Stimulated activated CD4-positive, alpha-beta T cell treated with anti-CD3 and anti-CD28 coated beads, Interleukin-1b, Interleukin-23, amount 100 ng/mL, for 48 hours (primary cell): ENCODE measurements around the gene TRIM75.
"Not testable (repeated sequence)": the region's sequence is repeated elsewhere in the genome, so short reads cannot be mapped to it uniquely, and the experiment has no call there.

Source experiments
- DNase-seq: peaks from one replicate; pipeline ENCODE4 v3.0.0-alpha.2; 2020

The TRIM75 gene

GRCh38 chr4:165053645-165054044 is at the start of gene TRIM75:
Gene TRIM75, plus strand, starts transcription at chr4:165053866. Its CDS starts 5,282 bp downstream, at chr4:165059148.
- DNase-seq: no peak

DNA sequence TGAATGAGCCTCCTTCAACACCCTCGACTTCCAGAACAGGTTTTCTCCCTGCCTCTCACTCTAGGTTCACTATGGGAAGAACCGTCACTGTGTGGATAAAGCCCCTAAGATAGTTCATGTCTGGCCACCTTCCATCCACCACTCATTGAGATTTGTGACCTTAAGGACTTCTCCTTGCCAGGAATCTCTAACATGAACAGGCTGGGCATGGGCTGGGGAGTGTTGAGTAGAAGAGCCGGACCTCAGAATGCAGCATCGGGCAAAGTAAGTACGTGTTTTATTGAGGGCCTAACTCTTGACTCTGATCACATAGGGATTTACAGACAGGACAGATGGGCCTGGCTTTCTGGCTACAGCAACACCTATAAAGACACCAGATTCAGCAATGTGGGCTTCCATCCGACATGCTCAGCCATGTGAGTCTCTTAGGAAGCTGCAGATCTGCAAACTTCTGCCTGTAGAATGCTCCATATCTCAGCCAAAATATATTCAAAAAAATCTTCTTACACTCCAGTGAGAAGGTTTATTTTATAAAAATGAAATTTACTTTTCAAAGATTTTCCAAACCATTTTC is 48.2 kb upstream of the TRIM75 start:
- DNase-seq: no peak

DNA sequence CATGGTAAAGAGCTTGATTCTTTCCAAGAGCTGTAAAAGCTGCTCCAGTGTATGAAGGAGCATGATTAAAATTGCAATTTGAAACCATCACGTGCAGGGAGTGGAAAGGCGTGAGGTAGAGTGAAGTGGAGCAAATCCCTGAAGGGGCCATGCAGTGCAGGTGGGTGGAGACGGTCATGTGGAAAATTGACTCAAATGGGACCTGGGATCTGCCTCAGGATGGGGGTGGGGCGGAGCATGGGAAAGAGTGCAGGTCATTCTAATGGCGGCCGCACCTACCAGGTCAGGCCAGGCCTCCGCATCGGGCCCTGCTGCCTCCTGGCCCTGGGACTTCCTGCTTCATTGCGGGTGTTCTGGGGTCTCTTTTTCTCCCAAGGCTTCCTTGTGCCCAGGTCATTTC is 47.2 kb upstream of the TRIM75 start:
- no peak for DNase-seq

GRCh38 chr4:165006886-165007285 is 46.8 kb upstream of the TRIM75 start:
- DNase-seq: no peak

DNA sequence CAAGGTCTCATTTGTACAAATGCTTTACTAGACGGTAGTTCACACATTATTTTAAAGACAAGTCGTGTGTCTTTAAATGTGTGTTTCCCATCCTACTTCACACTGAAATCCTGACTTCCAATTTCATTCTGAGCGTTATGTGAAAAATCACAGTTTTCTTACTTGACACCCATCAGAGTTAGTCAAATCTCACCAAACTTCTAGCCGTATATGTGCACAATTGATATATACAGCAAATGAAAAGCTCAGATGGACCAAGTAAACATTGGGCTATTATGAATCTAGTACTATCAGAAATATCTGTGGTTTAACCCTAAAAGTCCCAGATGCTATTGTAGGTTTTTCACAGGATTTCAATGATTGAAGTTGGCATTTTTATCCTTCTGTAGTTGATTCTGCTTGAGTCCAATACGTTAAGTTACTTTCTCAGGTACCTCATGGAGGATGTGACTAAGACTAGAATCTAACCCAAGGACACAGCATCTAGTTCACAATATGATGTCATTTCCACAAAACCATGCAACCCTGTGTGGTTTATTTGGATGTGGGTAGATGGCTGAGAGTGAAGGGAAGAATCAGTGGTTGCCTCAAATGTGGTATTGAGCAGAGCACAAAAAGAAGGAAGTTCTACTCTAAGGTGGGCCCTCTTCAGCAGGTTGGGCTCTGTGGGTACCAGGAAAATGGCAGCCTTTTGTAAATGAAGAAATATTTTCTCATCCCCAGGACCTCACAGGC is 44.0 kb upstream of the TRIM75 start:
- DNase-seq: no peak

GRCh38 chr4:165010487-165010886 is 43.2 kb upstream of the TRIM75 start:
- no peak for DNase-seq

GRCh38 chr4:165010991-165011390 is 42.7 kb upstream of the TRIM75 start:
- DNase-seq: no peak

- DNase-seq: no peak
Observed at GRCh38 chr4:165011403-165011802, 42.3 kb upstream of the TRIM75 start.

DNA sequence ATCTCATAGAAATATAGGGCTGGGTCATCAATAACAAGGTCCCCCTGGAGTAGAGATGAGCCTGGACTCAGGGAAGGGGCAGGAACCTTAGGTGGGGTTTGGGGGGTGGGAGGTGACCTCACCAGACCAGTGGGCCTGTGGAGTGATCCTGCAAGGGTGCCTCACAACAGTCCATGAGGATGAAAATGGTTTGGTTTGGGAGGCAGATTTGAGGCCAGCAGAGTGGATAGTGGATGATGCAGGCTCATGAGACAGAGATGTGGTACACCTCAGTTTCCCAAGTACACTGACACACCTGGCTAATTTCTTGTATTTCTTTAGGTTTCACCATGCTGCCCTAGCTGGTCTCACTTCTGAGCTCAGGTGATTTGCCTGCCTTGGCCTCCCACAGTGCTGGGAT is 40.0 kb upstream of the TRIM75 start:
- no peak for DNase-seq

- DNase-seq: no peak
Observed at GRCh38 chr4:165016971-165017370, 36.7 kb upstream of the TRIM75 start.

- not testable (repeated sequence) for DNase-seq
Observed at GRCh38 chr4:165019995-165020394, 33.7 kb upstream of the TRIM75 start.

DNA sequence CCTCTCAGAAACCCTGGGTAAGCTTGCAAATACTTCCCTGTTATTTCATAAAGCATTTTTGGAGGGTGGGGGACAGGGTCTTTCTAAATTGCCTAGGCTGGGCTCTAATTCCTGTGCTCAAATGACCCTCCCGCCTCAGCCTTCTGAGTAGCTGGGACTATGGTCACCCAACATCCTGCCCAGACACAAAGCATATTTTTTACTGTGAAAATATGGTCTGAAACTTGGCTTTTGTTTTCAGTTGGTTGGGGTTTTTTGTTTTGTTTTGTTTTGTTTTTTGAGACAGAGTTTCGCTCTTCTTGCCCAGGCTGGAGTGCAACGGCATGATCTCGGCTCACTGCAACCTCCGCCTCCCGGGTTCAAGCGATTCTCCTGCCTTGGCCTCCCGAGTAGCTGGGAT is 27.9 kb upstream of the TRIM75 start:
- DNase-seq: not testable (repeated sequence)

- no peak for DNase-seq
Observed at GRCh38 chr4:165027762-165028402, 25.8 kb upstream of the TRIM75 start.

DNA sequence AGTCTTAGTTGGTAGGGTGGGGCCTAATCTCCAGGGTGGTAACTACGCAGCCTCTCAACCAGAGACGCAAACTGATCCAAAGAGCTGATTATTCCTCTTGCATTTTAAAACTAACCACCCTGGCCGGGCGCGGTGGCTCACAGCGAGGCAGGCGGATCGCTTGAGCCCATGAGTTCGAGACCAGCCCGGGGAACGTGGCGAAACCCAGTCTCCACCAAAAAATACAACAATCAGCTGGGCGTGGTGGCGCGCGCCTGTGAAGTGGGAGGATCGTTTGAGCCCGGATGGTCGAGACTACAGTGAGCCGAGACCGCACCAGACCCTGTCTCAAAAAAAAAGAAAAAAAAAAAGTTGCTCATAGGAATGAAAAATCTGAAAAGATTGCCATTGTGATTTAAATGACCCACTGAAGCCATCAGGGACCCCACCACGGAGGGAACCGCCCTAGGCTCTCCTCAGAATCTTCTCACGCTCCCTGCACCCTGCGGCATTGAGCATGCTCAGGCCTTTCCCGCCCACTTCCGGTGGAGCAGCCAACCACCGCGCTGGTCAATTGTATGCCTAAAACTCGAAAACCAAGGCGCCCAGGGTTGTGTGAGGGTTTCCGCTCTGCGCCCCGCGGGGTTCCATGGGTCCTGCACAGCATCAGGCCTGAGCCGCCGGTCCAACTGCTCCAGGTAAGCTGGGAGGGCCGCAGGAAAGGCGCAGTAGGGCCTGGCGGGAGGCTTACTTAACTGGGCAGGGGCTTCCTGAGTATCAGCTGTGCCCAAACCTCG is 22.0 kb upstream of the TRIM75 start, which contains the start of gene TRIM60:
Gene TRIM60 (plus strand): TSS at position 564 of the 776 bp plus-strand sequence. CDS start 8,074 bp downstream, outside the sequence.
- no peak for DNase-seq

GRCh38 chr4:165048170-165048569 is 5.5 kb upstream of the TRIM75 start:
- no peak for DNase-seq

DNA sequence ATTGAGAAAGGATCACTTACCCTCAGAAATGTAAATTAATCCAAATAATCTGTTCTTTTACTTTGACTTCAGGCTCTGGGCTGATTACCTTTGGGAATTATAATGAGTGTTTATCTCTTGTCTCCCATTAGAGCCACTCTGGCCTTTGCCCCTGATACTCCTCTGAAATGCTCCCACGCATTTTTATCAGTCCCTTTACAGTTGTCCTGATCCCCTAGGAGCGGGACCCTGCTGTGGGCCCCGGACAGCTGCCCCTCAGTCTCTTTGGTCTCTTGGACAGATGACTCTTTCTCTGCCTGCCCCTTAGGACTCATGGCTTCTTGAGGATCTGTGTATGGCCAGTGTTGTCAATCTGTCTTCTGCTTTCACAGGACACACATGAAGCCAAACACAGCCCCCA is 1.0 kb upstream of the TRIM75 start:
- DNase-seq: no peak

- DNase-seq: no peak
Observed at GRCh38 chr4:165055601-165056000, 1.9 kb downstream of the TRIM75 start.

- no peak for DNase-seq
Observed at GRCh38 chr4:165058666-165059065, 5.0 kb downstream of the TRIM75 start.

DNA sequence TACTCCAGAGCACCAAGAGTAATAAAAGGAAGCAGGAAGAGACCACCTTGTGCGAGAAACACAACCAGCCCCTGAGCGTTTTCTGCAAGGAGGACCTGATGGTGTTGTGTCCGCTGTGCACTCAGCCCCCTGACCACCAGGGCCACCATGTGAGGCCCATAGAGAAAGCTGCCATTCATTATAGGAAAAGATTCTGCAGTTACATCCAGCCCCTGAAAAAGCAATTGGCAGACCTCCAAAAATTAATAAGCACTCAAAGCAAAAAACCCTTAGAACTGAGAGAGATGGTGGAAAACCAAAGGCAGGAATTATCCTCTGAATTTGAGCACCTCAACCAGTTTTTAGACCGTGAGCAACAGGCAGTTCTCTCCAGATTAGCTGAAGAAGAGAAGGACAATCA is 5.7 kb downstream of the TRIM75 start:
- no peak for DNase-seq

GRCh38 chr4:165060938-165061337 is 7.3 kb downstream of the TRIM75 start:
- no peak for DNase-seq

DNA sequence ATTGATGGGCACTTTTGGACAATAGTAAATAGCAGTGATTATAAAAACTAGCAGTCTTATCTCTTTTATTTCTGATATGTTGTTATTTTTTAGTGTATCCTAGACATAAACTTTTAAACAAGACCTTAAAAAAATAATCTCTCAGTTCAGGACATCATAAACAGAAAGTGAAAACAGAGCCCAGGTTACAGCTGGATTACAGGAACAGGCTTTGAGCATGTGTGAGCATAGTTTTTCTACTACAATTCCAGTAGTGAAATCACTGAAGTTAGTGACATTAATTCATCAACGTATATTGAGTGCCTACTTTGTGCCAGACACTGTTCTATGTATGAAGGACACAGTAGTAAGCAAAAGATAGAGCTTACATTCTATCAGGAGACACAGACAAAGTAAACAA is 16.9 kb downstream of the TRIM75 start:
- DNase-seq: no peak

DNA sequence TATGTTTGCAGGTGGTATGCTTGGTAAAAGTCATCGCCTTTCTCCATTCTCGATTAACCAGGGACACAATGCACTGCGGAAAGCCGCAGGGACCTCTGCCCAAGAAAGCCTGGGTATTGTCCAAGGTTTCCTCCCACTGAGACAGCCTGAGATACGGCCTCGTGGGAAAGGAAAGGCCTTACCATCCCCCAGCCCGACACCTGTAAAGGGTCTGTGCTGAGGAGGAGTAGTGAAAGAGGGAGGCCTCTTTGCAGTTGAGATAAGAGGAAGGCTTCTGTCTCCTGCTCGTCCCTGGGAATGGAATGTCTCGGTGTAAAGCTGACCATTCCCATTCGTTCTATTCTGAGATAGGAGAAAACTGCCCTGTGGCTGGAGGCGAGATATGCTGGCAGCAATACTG is 19.7 kb downstream of the TRIM75 start:
- not testable (repeated sequence) for DNase-seq

DNA sequence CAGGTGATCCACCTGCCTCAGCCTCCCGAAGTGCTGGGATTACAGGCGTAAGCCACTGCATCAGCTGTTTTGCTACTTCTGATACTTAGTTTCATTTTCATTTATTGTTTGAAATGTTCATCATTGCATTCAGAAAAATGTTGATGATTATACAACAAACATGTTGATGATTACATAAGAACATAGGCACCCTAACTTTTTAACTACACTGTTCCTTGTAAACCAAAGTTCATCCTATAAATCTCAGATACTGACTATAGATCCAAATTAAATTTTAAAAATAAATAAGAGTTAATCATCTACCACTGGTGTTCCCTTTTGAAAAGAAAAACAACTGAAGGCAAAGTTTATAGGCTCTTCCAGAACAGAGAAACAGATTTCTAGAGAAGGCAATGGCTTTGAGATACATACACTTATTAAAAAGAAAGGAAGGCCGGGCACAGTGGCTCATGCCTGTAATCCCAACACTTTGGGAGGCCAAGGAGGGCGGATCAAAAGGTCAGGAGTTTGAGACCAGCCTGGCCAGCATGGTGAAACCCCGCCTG is 23.4 kb downstream of the TRIM75 start:
- no peak for DNase-seq
